ENCODE data around the gene SPP2.

The SPP2 gene

DNA sequence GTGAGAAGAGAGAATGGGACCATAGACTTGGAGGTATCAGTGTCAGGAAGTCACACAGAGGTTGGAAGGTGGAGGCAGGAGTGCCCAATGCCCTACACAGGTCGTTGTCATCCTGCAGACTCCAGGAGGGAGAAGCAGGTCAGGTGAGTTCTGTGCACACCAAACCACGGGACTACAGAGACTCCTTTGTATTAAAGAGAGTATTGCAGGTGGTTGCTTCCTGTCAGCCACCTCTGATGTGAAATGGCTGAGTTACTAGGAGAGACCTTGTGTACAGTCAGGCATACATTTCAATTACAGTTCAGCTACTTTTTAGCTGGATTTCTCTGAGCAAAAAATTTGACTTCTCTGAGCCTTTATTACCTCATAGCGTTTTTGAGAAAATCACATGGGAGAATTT, 51.6 kb downstream of the SPP2 start:
- TF ChIP-seq, protein P1, sequence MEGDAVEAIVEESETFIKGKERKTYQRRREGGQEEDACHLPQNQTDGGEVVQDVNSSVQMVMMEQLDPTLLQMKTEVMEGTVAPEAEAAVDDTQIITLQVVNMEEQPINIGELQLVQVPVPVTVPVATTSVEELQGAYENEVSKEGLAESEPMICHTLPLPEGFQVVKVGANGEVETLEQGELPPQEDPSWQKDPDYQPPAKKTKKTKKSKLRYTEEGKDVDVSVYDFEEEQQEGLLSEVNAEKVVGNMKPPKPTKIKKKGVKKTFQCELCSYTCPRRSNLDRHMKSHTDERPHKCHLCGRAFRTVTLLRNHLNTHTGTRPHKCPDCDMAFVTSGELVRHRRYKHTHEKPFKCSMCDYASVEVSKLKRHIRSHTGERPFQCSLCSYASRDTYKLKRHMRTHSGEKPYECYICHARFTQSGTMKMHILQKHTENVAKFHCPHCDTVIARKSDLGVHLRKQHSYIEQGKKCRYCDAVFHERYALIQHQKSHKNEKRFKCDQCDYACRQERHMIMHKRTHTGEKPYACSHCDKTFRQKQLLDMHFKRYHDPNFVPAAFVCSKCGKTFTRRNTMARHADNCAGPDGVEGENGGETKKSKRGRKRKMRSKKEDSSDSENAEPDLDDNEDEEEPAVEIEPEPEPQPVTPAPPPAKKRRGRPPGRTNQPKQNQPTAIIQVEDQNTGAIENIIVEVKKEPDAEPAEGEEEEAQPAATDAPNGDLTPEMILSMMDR (IDR thresholded peaks at IDR 0.05; ENCODE audit: low read depth, low read length): no peak
- DNase-seq (ENCODE audit: extremely low read depth, low read depth): no peak

DNA sequence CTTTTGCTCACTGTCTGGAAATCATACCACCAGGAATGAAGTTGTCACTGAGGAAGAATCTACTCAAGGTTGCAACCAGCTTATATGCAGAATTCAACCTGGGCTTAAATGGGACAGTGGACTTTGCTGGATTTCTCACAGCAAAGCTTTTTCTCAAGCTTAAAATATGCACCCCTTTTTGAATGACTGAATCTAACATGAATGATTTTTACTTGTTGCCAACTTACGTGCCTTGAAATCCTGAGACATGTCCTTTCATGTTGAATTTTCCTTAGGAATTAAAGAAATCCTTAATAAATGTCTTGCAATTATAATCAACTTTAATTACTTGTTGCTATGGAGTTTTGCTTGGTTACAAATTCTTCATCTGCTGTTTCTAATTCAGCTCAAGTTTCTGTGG, 57.4 kb downstream of the SPP2 start:
- TF ChIP-seq, protein P1 (IDR thresholded peaks at IDR 0.05; ENCODE audit: low read depth, low read length): no peak
- DNase-seq (ENCODE audit: extremely low read depth, low read depth): no peak

DNA sequence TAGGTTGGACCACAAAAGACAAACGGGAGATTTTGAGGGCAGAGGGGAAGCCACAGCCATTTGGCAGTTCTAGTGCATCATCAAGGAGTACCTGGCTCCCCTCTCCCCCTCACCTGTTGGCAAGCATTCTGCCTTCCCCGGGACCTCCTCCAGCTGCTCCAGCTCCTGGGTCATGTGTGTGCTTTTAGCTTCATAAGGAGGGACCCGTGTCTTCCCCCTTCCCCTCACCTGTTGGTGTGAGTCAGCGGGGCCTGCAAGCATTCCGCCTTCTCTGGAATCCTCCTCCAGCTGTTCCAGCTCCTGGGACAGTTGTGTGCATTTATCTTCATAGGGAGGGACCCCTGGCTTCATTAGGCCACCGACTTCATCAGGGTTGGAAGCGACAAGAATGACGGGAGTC, 58.8 kb downstream of the SPP2 start:
- no peak for DNase-seq (ENCODE audit: extremely low read depth, low read depth)
- TF ChIP-seq, protein P1 (IDR thresholded peaks at IDR 0.05; ENCODE audit: low read depth, low read length): no peak

DNA sequence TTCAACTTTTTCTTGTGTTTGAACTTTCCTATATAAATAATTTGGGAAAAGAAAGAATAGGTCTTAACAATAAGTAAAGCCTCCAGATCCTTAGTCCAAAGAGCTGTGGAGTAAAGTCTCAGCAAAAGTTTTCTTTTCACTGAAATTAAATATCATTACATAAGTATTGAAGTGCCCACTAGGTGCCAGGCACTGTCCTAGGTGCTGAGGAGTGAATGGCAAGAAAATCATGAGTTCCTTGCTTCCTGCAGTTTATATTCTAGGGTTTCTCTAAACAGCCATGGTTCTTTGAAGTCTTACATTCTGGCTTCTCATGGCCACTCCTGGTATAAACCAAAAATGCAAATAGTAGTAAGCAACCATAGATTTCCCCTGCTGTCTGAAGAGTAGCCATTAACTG, 59.7 kb downstream of the SPP2 start:
- DNase-seq (ENCODE audit: extremely low read depth, low read depth): no peak
- TF ChIP-seq, protein P1 (IDR thresholded peaks at IDR 0.05; ENCODE audit: low read depth, low read length): no peak

DNA sequence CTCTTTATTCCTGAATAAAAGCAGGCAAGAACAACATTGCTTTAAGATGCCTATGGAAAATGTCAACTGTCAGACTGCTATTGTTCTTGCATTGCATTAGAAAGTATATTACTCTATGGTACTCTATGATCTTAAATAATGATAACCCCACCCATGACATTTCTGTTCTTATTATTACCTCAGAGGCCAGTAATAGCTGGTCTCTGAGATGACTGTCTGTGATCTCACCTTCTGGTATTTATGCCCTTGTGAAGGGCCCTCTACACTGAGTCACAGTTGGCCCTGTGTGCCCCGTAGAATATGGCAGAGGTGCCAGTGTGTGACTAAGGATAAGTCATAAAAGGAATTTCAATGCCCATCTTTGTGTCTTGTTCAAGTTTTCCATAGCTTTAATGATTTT, 61.0 kb downstream of the SPP2 start:
- no peak for DNase-seq (ENCODE audit: extremely low read depth, low read depth)

DNA sequence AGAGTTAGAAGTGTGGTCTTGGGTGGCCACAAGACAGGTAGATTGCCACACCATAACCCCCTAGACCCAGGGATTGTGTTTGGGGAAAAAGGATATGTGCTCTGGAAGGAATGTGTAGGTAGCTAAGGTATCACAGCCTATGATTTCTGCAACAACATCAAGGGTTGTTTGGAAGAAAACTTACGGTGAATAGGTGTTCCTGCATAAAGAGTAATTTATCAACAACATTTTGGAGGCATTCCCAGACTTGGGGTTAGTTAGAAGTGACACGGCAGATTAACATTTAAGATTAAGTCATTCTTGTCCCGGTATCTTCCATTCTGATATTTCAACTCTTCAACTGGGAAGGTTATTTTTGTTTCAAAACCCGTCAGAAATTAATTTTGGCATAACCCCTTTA, 65.5 kb downstream of the SPP2 start:
- no peak for DNase-seq (ENCODE audit: extremely low read depth, low read depth)

More for the DNA sequence above, 61.0 kb downstream of the SPP2 start:
- TF ChIP-seq, protein P1 (IDR thresholded peaks at IDR 0.05; ENCODE audit: low read depth, low read length): no peak

DNA sequence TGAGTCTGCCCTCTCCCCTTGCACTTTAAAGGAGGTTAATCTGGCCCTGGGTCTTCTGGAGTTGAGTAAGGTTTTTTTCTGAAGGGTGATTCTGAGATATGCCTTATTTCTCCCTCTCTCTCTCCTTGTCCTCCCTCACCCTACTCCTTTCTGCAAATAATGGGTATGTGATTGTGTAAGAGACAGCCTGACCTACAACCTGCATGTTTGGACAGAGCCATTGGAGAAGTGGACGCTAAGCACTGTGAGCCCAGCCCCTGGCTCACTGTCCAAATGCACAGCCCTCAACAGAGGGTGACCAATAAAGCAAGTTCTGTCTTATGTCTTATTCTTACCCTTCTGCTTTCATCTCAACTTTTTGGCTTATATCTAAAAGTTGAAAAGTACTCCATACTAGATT, 71.5 kb downstream of the SPP2 start:
- DNase-seq (ENCODE audit: extremely low read depth, low read depth): no peak
- TF ChIP-seq, protein P1 (IDR thresholded peaks at IDR 0.05; ENCODE audit: low read depth, low read length): no peak

More for the DNA sequence above, 65.5 kb downstream of the SPP2 start:
- TF ChIP-seq, protein P1 (IDR thresholded peaks at IDR 0.05; ENCODE audit: low read depth, low read length): no peak
